T-helper 1 cell treated with Interleukin-12 subunit alpha and Interleukin-12 subunit beta and Interleukin-4 antibody, amounts not matched to agents 30 μg/mL and 1 μg/mL, for 36 hours (primary cell): ENCODE measurements around the gene SETBP1.

ENCODE experiments used
- H3K27ac Mint-ChIP-seq: one replicate; pipeline ENCODE4 v1.8.0; 2021; ENCODE audit warnings: mild to moderate bottlenecking, mixed read lengths
- H3K27me3 Mint-ChIP-seq: one replicate; pipeline ENCODE4 v1.8.0; 2021; ENCODE audit warnings: low read depth, mixed read lengths
- H3K36me3 Mint-ChIP-seq: one replicate; pipeline ENCODE4 v1.8.0; 2021; ENCODE audit warnings: low read depth, mixed read lengths
- H3K4me1 Mint-ChIP-seq: one replicate; pipeline ENCODE4 v1.8.0; 2021; ENCODE audit warnings: low read depth, mixed read lengths
- H3K4me3 Mint-ChIP-seq: one replicate; pipeline ENCODE4 v1.8.0; 2021; ENCODE audit warnings: mild to moderate bottlenecking, moderate library complexity, mixed read lengths
- H3K9me3 Mint-ChIP-seq: one replicate; pipeline ENCODE4 v1.8.0; 2021; ENCODE audit warnings: mixed read lengths

Gene SETBP1

DNA sequence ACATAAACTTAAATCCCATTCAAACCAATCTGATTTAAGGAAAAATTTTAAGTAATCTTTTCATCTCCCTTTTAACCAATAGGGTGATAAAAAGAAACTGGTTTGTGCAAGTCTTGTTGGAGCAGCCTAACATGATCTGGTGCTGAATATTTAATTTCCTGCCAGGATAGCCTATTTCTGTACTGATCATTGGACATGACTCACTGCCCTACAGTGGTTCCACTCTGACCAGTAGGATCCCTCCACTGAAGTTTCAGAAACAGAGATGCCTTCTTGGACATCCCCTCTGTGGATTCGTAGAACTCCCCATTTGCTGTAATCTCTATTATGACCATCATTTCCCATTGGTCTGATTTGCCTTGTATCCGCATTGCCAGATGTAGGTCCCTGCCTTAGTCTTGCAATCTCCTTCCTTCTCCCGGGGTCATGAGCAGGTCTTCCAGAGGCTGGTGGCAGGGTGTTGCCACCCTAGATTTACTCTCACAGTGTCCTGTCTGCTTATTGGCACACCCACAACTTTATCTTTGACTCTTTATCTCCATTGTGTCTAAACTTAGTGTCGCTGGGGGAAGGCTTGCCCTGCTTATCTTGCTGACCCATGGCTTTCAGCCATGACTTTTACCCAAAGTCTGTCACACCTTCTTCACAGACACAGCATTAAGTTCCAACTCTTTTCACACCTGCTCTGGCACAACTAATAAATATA lies 12.3 kb upstream of the SETBP1 start:
- H3K27ac Mint-ChIP-seq = no peak overlapping the region
- no peaks in the 10 kb centered on the region for H3K9me3 Mint-ChIP-seq
- no peak overlapping the region for H3K4me3 Mint-ChIP-seq
- H3K4me1 Mint-ChIP-seq = no peaks in the 10 kb centered on the region
- H3K36me3 Mint-ChIP-seq = no peaks in the 10 kb centered on the region
- peaks cover 52% of the 10 kb centered on the region for H3K27me3 Mint-ChIP-seq

DNA sequence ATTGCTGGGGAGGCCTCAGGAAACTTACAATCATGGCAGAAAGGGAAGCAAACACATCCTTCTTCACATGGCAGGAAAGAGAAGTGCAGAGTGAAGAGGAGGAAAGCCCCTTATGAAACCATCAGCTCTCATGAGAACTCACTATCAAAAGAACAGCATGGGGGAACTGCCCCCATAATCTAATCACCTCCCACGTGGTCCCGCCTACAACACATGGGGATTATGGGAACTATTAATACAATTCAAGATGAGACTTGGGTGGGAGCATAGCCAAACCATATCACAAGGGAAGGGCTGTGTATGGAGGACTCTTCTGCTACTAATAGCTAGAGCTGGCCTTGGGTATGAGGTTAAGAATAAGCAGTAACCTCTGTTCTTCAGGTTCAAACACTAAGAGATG lies 8.8 kb upstream of the SETBP1 start:
- no peaks in the 10 kb centered on the region for H3K36me3 Mint-ChIP-seq
- no peaks in the 10 kb centered on the region for H3K4me1 Mint-ChIP-seq
- no peak overlapping the region for H3K27ac Mint-ChIP-seq
- no peak overlapping the region for H3K4me3 Mint-ChIP-seq
- peaks cover 61% of the 10 kb centered on the region for H3K27me3 Mint-ChIP-seq
- no peaks in the 10 kb centered on the region for H3K9me3 Mint-ChIP-seq

DNA sequence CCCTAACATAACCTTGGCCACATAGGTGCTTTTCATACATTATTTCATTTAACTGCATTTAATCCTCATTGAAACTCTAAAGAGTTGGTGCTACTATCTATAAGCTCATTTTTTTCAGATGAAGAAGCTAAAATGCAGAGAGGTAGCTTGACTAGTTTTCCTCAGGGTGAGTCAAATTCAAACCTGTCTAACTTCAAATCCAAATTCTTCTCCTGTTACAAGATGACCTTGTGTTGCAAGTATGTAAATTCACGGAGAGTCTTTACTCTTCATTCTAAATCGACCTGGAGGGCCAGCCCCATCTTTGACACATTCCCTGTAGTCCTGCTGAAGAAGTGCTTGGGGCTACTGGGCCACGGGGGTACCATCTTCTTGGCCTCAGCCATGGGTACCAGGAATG lies 8.2 kb upstream of the SETBP1 start:
- no peak overlapping the region for H3K27ac Mint-ChIP-seq
- no peaks in the 10 kb centered on the region for H3K9me3 Mint-ChIP-seq
- no peak overlapping the region for H3K4me3 Mint-ChIP-seq
- peaks cover 1% of the 10 kb centered on the region for H3K4me1 Mint-ChIP-seq
- peaks cover 59% of the 10 kb centered on the region for H3K27me3 Mint-ChIP-seq
- H3K36me3 Mint-ChIP-seq = no peaks in the 10 kb centered on the region

DNA sequence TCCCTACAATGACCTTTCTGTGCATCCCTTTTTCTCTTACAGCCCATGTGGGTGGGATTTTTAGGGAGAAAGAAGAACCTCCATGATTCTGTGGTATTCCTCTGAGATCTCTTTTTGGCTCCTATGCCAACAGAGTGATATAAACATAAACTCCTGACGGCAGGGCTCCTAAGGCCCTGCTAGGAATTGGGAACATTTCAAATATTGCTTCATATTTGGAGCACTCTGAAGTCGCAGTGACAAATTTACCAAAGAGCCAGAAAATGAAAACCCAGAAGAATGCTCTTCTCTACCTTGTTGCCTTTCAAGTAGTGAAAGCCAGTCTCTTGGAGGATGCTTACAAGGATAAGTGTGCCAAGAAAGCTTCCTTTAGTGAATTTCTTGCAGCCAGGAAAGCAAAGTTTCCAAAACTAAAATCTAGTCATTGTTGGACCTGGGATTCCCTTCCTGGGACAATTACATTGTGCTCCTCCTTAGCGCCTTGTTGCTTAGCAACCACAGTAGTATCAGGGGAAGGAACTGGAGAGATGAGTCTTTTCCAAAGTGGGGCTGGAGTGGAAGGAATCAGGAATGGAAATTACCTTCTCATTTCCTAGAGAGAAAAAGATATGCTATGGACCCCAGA lies 7.3 kb upstream of the SETBP1 start:
- peaks cover 57% of the 10 kb centered on the region for H3K27me3 Mint-ChIP-seq
- no peaks in the 10 kb centered on the region for H3K9me3 Mint-ChIP-seq
- no peaks in the 10 kb centered on the region for H3K36me3 Mint-ChIP-seq
- H3K4me1 Mint-ChIP-seq = peaks cover 4% of the 10 kb centered on the region
- H3K27ac Mint-ChIP-seq = no peak overlapping the region
- no peak overlapping the region for H3K4me3 Mint-ChIP-seq

DNA sequence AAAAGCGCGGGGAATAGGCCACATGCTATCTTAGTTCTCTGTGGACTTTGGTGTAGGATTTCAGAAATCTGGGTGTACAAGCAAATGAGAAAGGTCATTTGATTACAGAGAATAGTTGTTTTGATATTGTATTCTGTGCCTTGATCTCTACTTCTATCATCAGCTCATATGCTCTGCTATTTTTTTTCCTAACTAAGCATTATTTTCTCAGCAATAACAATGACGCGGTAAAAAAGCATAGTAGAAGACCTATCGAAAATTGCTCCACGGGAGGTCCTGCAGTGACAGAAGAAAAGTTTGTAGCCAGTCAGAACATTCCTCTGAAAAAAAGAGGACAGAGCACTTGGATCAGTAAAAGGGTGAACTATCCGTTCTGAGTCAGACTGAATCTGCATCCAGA lies 2.8 kb upstream of the SETBP1 start:
- Mint-ChIP-seq H3K27ac (no peak overlapping the region), H3K9me3 (no peaks in the 10 kb centered on the region), H3K27me3 (peaks cover 35% of the 10 kb centered on the region), H3K4me3 (peak overlapping the region; percentile 5), H3K4me1 (peaks cover 8% of the 10 kb centered on the region), H3K36me3 (no peaks in the 10 kb centered on the region)

DNA sequence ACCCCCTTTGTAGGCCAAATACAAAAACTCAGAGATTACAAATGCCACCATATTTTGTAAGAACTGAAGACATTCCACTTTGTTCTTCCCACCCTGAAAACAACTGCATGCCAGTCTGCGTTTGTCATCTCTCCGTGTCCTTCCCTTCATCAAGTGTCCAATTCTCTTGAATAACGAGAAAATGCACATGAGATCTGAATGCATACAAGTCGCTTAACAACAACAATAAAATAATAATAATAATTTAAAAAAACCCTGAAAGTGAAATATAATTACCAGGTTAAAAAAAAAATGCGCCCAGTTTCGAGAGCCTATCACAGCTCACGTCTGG lies 2.0 kb upstream of the SETBP1 start:
- peak overlapping the region; percentile 9 for H3K27ac Mint-ChIP-seq
- H3K27me3 Mint-ChIP-seq = peaks cover 31% of the 10 kb centered on the region
- peaks cover 8% of the 10 kb centered on the region for H3K4me1 Mint-ChIP-seq
- no peaks in the 10 kb centered on the region for H3K36me3 Mint-ChIP-seq
- no peaks in the 10 kb centered on the region for H3K9me3 Mint-ChIP-seq
- H3K4me3 Mint-ChIP-seq = peak overlapping the region; percentile 57

DNA sequence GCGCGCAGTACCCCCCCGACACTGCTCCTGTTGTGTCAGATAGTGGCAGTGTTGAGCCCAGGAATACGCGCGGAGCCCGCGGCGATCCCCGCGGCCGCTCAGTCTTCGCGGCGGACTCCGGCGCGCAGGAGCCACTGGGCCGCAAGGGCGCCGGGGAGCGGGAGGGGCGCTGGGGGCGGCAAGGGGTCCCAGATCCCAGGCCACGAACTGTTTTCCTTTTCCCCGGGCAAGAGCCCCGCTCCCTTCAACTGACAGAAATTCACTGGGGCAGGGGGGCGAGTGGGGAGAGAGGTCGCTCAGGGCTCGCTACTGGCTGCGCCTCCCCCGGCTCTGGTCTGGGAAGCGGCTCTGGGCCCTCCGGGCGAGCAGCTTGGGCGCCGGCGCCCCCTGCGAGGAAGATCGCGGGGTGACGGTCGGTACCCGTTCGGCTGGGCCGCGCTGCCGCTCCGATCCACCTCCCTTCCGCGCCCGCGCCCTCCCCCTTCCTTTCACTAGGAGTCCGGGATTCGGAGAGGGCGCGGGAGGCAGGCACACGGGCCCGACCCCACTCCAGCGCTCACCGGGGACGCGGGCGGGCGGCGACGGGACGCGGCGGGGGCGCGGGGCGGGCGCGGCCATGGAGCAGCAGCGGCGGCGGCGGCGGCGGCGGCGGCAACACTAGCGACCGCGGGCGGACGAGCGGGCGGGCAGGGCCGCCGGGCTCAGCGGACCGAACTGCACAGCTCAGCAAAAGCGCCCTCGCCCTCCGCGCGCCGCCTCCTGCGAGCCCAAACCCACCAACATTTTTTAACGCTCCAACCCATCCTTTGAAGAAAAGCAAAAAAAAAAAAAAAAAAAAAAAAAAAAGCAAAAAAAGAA lies 1.4 kb upstream of the SETBP1 start:
- H3K9me3 Mint-ChIP-seq = no peaks in the 10 kb centered on the region
- peaks cover 26% of the 10 kb centered on the region for H3K27me3 Mint-ChIP-seq
- peak overlapping the region; percentile 76 for H3K4me3 Mint-ChIP-seq
- peaks cover 8% of the 10 kb centered on the region for H3K4me1 Mint-ChIP-seq
- no peak overlapping the region for H3K27ac Mint-ChIP-seq
- no peaks in the 10 kb centered on the region for H3K36me3 Mint-ChIP-seq

DNA sequence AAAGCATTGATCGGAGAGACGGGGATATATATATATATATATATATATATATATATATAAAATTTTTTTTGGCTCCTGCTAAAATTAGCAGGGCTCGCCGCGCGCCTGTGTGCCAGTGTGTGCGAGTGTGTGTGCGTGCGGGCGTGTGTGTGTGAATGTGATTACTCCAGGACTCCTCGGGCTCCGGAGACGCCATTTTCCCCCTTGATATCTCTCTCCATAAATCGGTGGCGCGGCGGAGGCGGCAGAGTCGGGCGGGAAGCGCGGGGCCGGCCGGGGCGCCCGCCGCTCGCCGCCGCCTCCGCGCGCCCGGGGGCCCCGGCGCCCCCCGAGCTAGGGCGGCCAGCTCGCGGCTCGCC lies 795 bp upstream of the SETBP1 start:
- no peaks in the 10 kb centered on the region for H3K36me3 Mint-ChIP-seq
- peaks cover 8% of the 10 kb centered on the region for H3K4me1 Mint-ChIP-seq
- H3K27me3 Mint-ChIP-seq = peaks cover 22% of the 10 kb centered on the region
- H3K4me3 Mint-ChIP-seq = peak overlapping the region; percentile 76
- H3K9me3 Mint-ChIP-seq = no peaks in the 10 kb centered on the region
- H3K27ac Mint-ChIP-seq = peak overlapping the region; percentile 73

DNA sequence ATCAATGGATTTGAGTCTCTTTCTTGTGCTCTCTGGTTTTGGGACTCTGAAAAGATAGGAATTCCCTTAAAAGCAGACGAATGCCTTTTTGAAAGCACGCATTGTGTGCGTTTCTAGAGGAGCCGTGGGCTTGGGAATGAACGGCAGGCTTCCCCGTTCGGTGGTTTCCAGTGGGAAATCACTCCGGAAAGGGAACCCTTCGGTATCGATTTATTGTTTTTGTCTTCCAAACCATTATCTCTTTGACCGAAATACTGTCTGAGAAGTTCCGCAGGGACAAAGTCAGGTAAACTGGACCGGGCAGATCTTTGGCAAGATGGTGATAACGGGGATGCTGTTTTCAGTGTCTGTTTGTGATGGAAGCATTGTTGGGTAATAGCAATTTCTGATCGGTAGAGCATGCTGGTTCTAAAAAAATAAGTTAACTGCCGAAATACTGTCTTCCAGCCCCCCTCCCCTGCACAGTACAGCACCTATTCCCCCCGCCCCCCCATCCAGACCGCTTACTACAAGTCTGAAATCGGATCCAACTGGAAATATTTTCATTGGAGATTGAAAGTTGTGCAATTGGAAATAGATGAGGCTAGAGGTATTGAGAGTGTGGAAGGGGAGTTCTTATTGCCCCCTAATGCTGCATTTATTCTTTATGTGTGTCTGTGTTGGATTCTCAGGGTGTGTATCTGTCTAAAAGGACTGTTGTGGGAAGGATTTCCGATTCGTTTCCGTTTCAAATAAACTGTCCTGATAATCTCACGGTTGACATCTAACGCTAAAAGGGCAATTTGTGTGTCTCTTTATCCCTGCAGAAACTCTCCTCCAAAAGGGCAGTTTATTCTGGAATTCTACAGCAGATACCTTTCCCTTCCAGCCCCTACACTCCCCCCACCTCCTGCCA lies 635 bp downstream of the SETBP1 start:
- H3K36me3 Mint-ChIP-seq = peaks cover 1% of the 10 kb centered on the region
- H3K4me1 Mint-ChIP-seq = peaks cover 13% of the 10 kb centered on the region
- no peak overlapping the region for H3K4me3 Mint-ChIP-seq
- H3K27me3 Mint-ChIP-seq = peaks cover 24% of the 10 kb centered on the region
- H3K27ac Mint-ChIP-seq = peak overlapping the region; percentile 76
- no peaks in the 10 kb centered on the region for H3K9me3 Mint-ChIP-seq

DNA sequence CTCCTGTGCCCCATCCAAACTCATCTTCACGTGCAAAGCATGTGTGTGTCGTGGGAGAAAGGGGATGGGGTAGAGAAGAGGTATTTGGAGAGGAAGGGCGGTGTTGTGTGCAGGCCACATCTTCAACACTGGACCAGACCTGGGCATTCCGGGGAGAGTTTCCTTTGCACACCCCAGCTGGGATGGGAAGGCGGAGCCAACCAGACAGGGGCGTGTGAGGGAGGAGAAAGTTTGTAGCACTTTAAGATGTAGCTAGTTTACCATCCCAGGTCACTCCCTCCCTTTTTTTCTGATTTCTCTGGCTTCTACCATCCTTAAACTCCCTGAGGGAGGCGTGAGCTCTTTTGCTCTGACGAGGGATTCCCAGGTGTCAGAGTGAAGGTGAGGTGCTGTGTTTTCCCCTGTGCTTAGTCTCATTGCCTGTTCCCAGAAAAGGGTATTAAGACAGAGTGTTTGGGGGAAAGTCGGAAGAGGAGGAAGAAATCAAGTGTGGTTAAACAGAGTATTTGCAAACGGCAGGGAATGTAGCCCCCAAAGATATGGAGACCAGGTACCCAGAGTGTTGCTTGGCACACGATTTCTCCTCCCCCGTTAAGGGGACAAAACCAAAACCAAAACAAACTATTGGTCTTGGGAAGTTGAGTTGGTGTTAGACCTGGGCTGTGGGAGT lies 1.6 kb downstream of the SETBP1 start:
- H3K27me3 Mint-ChIP-seq = peaks cover 34% of the 10 kb centered on the region
- no peaks in the 10 kb centered on the region for H3K9me3 Mint-ChIP-seq
- H3K36me3 Mint-ChIP-seq = peaks cover 5% of the 10 kb centered on the region
- no peak overlapping the region for H3K27ac Mint-ChIP-seq
- no peak overlapping the region for H3K4me3 Mint-ChIP-seq
- peaks cover 20% of the 10 kb centered on the region for H3K4me1 Mint-ChIP-seq

DNA sequence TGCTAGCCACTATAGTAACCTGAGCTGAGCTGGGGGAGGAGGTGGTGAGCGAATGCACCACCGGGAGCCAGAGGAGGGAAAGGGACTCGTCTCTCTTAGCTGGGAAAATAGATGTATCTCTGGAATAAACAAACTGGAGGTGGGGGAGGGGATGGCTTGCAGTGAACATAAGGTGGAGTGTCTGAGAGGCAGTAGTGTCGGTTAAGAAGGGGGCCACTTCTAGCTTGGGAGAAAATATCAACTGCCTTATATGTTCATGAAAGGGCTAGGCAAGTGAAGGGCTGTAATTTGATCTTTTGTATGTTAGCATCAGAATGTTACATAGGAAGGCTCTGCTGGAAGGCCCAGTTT lies 2.2 kb downstream of the SETBP1 start:
- H3K36me3 Mint-ChIP-seq = peaks cover 10% of the 10 kb centered on the region
- H3K4me3 Mint-ChIP-seq = no peak overlapping the region
- peaks cover 33% of the 10 kb centered on the region for H3K27me3 Mint-ChIP-seq
- no peaks in the 10 kb centered on the region for H3K9me3 Mint-ChIP-seq
- H3K27ac Mint-ChIP-seq = no peak overlapping the region
- H3K4me1 Mint-ChIP-seq = peaks cover 20% of the 10 kb centered on the region

DNA sequence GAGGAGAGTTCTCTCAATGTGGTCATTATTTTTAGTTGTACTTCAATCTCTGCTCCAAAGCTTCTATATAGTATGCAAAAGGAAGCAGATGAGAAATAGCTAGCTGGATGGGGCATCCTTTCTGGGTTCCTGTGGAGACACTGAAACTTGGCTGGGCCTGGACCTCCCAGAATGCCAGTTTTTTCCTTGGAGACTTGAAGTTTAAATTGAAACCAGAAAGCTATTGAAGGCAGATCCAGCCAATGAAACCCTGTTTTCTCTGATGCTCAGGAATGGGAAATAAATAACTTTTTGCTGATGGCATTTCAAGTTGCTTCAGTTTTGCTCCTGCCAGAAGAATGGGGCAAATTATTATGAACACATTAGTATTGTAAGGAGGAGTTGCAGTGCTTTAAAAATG lies 2.9 kb downstream of the SETBP1 start:
- Mint-ChIP-seq H3K27me3 (peaks cover 30% of the 10 kb centered on the region), H3K27ac (no peak overlapping the region), H3K36me3 (peaks cover 10% of the 10 kb centered on the region), H3K9me3 (no peaks in the 10 kb centered on the region), H3K4me3 (no peak overlapping the region), H3K4me1 (peaks cover 18% of the 10 kb centered on the region)

DNA sequence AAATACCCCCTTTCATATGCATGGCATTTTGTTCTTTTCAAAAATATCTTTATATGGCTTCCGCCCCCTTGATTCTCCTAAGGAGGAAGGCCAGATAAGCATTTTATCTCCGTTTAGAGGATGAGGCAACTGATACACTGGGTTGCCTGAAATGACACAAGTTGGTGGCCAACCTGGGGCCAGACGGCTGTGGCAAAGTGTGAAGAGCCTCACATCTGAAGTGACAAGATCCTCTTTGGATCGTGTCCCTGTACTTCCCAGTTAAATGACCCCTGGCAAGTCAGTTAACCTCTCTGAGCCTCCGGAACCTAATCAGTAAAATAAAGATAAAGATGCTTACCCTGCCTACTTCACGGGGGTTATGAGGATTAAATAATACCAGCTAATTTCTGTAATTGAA lies 4.6 kb downstream of the SETBP1 start:
- Mint-ChIP-seq H3K4me1 (peaks cover 19% of the 10 kb centered on the region), H3K4me3 (no peak overlapping the region), H3K27ac (no peak overlapping the region), H3K36me3 (peaks cover 15% of the 10 kb centered on the region), H3K9me3 (no peaks in the 10 kb centered on the region), H3K27me3 (peaks cover 45% of the 10 kb centered on the region)

DNA sequence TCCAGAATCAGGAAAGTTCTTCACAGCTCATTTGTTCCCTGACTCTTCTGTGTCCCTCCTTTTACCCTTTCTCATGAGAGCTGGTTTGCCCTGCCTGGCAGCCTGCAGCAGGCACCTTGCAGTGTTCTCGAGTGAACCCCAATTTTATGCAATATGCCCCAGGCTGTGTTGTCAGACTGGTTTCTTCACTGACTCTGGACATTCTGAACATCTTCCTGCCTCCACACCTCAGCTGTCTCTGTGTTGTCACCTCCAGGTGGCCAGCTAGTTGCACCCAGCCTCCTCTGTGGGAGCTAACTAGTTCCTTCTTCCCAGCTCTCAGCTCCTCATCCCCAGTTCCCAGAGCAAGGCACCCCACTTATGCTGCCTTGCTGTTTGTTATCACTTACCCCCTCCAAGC lies 5.5 kb downstream of the SETBP1 start:
- no peak overlapping the region for H3K27ac Mint-ChIP-seq
- H3K9me3 Mint-ChIP-seq = no peaks in the 10 kb centered on the region
- H3K27me3 Mint-ChIP-seq = peaks cover 42% of the 10 kb centered on the region
- H3K4me1 Mint-ChIP-seq = peaks cover 19% of the 10 kb centered on the region
- peaks cover 15% of the 10 kb centered on the region for H3K36me3 Mint-ChIP-seq
- no peak overlapping the region for H3K4me3 Mint-ChIP-seq
